ENCODE results near the gene GATAD2B.

GRCh38 chr1:153760440-153760839 is 162.3 kb downstream of the GATAD2B start:
- TF ChIP-seq CTCF (IDR thresholded peaks at IDR 0.05 in 8 of 11, conservative IDR thresholded peaks at IDR 0.05 in 3 of 11) (no peak), POLR2A (IDR thresholded peaks at IDR 0.05) (no peak)
